HL-60 (cell line): ENCODE measurements around the gene KIF3A.

Experiments
- POLR2AphosphoS5 ChIP-seq: IDR thresholded peaks from 2 replicates; pipeline ENCODE4 v1.6.1; 2012; ENCODE audit warnings: low read depth
- REST ChIP-seq: IDR thresholded peaks from 2 replicates; pipeline ENCODE4 v1.6.1; 2012; ENCODE audit warnings: low read depth; ENCODE audit not compliant: insufficient replicate concordance
- TF ChIP-seq, protein P1 (sequence below): IDR thresholded peaks from one replicate; pipeline ENCODE4 v1.5.1; 2011; ENCODE audit warnings: low read length, control low read depth, inconsistent platforms; ENCODE audit not compliant: insufficient read depth

GRCh38 chr5:132677191-132677590 is 60.2 kb downstream of the KIF3A start:
- TF ChIP-seq, protein P1, sequence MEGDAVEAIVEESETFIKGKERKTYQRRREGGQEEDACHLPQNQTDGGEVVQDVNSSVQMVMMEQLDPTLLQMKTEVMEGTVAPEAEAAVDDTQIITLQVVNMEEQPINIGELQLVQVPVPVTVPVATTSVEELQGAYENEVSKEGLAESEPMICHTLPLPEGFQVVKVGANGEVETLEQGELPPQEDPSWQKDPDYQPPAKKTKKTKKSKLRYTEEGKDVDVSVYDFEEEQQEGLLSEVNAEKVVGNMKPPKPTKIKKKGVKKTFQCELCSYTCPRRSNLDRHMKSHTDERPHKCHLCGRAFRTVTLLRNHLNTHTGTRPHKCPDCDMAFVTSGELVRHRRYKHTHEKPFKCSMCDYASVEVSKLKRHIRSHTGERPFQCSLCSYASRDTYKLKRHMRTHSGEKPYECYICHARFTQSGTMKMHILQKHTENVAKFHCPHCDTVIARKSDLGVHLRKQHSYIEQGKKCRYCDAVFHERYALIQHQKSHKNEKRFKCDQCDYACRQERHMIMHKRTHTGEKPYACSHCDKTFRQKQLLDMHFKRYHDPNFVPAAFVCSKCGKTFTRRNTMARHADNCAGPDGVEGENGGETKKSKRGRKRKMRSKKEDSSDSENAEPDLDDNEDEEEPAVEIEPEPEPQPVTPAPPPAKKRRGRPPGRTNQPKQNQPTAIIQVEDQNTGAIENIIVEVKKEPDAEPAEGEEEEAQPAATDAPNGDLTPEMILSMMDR: no peak
- TF ChIP-seq POLR2AphosphoS5 (no peak), REST (no peak)
